ENCODE results near the gene DSCAML1. TPM values are rescaled to one million over a fixed set of nuclear protein-coding genes. Genes with fewer than 3 reads are reported as not detected.

Gene DSCAML1
- total RNA-seq, 1 experiment from 2014 or later = not detected

DNA sequence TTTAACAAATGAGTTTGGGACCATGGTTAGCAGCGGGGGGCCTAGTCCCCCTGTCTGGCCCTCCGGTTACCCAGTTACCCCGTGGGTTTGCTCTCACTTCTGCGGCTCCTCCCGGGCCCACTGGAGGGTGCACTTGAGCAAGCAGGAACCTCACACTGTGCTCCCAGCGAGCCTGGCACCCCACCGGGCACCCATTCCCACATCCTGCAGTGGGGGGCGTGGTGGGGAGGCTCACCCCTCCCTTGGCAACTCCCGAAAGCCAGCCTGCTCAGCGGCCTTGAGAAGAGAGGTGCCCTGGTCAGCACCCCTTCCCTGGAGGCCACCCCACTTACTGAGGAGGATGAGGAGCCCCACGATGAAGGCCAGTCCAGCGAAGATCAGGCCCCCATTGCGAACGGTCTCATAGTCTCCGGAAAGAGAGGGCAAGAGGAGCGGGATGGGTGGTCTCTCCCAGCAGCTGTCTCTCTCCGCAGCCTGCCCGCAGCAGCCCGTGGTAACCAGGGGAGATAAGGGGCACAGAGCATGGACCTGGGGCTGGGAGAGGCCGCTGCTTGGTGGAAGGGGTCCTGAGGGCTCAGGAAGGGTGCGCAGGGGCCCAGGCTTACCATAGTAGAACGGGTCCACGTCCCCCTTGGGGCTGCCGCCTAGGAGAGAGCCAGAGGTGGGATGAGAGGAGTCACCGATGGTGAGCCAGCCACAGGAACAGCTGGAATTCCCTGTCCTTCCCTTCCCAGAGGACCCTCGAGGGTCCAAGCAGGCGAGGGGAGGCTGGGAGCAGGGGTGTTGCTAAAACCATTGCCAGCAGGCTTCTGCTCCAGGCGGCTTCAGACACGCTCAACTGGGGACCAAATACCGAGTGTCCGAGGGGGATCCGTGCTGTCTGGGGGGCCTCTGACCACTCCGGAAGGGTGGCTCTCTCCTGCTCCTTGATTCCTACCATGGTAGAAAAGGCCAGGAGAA is 25.3 kb upstream of the DSCAML1 start:
- Histone ChIP-seq H3K9me2 (replicated peaks; ENCODE audit: low read length) (no peaks in the 10 kb centered on the region), H3K4me3 (ENCODE audit: low read length) (no peak overlapping the region), H3K79me2 (ENCODE audit: low read length) (no peaks in the 10 kb centered on the region), H3K36me3 (ENCODE audit: low read depth, low read length) (no peaks in the 10 kb centered on the region), H3K9me3 (ENCODE audit: low read length) (no peaks in the 10 kb centered on the region), H3K4me2 (ENCODE audit: low read length) (no peak overlapping the region), H3K4me1 (ENCODE audit: insufficient read depth, low read length) (peaks cover 7% of the 10 kb centered on the region), H3K27me3 (ENCODE audit: low read length) (peaks cover 55% of the 10 kb centered on the region), H2AFZ (ENCODE audit: low read length) (no peak overlapping the region), H3K9ac (ENCODE audit: low read length) (no peak overlapping the region), H3F3A (ENCODE audit: low read length, unreplicated experiment) (no peaks in the 10 kb centered on the region), H3K27ac (ENCODE audit: low read length) (no peak overlapping the region), H4K20me1 (ENCODE audit: low read length) (no peaks in the 10 kb centered on the region)
- no TSS peak for BruUV-seq (replicated peaks)
- ATAC-seq (no peak), DNase-seq (peak; percentile 36)
- ChIA-PET POLR2A (ENCODE audit: unreplicated experiment) (no interaction called here), CTCF (no interaction called here)
- TF ChIP-seq EZH2phosphoT487 (IDR thresholded peaks at IDR 0.05; ENCODE audit: borderline replicate concordance, low read length) (no peak), EZH2 (IDR thresholded peaks at IDR 0.05; ENCODE audit: low read length, unreplicated experiment) (no peak)
- TF ChIP-seq, protein P1, sequence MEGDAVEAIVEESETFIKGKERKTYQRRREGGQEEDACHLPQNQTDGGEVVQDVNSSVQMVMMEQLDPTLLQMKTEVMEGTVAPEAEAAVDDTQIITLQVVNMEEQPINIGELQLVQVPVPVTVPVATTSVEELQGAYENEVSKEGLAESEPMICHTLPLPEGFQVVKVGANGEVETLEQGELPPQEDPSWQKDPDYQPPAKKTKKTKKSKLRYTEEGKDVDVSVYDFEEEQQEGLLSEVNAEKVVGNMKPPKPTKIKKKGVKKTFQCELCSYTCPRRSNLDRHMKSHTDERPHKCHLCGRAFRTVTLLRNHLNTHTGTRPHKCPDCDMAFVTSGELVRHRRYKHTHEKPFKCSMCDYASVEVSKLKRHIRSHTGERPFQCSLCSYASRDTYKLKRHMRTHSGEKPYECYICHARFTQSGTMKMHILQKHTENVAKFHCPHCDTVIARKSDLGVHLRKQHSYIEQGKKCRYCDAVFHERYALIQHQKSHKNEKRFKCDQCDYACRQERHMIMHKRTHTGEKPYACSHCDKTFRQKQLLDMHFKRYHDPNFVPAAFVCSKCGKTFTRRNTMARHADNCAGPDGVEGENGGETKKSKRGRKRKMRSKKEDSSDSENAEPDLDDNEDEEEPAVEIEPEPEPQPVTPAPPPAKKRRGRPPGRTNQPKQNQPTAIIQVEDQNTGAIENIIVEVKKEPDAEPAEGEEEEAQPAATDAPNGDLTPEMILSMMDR (conservative IDR thresholded peaks at IDR 0.05; ENCODE audit: low read depth, low read length) = peak; percentile 78
- intact Hi-C loops (cut with micrococcal nuclease) = no loop called here

DNA sequence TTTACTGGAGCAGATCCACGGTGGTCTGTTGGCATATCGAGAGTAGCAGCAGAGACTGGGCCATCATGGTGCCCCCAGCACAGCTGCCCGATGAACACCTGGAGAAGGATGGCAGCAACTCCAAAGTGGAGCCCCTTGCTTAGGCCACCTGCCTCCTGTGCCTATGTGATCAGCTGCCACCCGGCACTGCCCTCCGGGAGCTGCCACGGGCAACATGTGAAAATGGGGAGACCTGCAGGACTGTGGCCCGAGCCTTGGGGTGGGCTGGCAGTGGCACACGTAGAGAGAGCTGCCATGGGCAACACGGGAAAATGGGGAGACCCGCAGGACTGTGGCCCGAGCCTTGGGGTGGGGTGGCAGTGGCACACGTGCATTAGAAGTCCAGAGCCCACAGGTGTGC is 24.4 kb upstream of the DSCAML1 start:
- ATAC-seq = no peak
- intact Hi-C loops (cut with micrococcal nuclease) = no loop called here
- H3K9ac ChIP-seq (ENCODE audit: low read length) = no peak overlapping the region
- H3K4me2 ChIP-seq (ENCODE audit: low read length) = no peak overlapping the region
- no peaks in the 10 kb centered on the region for H4K20me1 ChIP-seq (ENCODE audit: low read length)
- no peak overlapping the region for H3K27ac ChIP-seq (ENCODE audit: low read length)
- H3K79me2 ChIP-seq (ENCODE audit: low read length) = no peaks in the 10 kb centered on the region
- H2AFZ ChIP-seq (ENCODE audit: low read length) = no peak overlapping the region
- H3F3A ChIP-seq (ENCODE audit: low read length, unreplicated experiment) = no peaks in the 10 kb centered on the region
- TF ChIP-seq EZH2 (IDR thresholded peaks at IDR 0.05; ENCODE audit: low read length, unreplicated experiment) = no peak
- TF ChIP-seq EZH2phosphoT487 (IDR thresholded peaks at IDR 0.05; ENCODE audit: borderline replicate concordance, low read length) = no peak
- TF ChIP-seq, protein P1 (conservative IDR thresholded peaks at IDR 0.05; ENCODE audit: low read depth, low read length) = no peak
- no peaks in the 10 kb centered on the region for H3K9me3 ChIP-seq (ENCODE audit: low read length)
- H3K36me3 ChIP-seq (ENCODE audit: low read depth, low read length) = no peaks in the 10 kb centered on the region
- no peaks in the 10 kb centered on the region for H3K9me2 ChIP-seq (replicated peaks; ENCODE audit: low read length)
- H3K4me3 ChIP-seq (ENCODE audit: low read length) = no peak overlapping the region
- BruUV-seq (replicated peaks) = no TSS peak
- POLR2A ChIA-PET (ENCODE audit: unreplicated experiment) = no interaction called here
- no peak for DNase-seq
- peaks cover 9% of the 10 kb centered on the region for H3K4me1 ChIP-seq (ENCODE audit: insufficient read depth, low read length)
- CTCF ChIA-PET = no interaction called here
- H3K27me3 ChIP-seq (ENCODE audit: low read length) = peaks cover 50% of the 10 kb centered on the region

- TF ChIP-seq EZH2phosphoT487 (IDR thresholded peaks at IDR 0.05; ENCODE audit: borderline replicate concordance, low read length) (no peak), EZH2 (IDR thresholded peaks at IDR 0.05; ENCODE audit: low read length, unreplicated experiment) (no peak)
- TF ChIP-seq, protein P1 (conservative IDR thresholded peaks at IDR 0.05; ENCODE audit: low read depth, low read length) = no peak
- no peak for DNase-seq
- H3K36me3 ChIP-seq (ENCODE audit: low read depth, low read length) = no peaks in the 10 kb centered on the region
- CTCF ChIA-PET = no interaction called here
- no peaks in the 10 kb centered on the region for H3K79me2 ChIP-seq (ENCODE audit: low read length)
- peaks cover 14% of the 10 kb centered on the region for H3K4me1 ChIP-seq (ENCODE audit: insufficient read depth, low read length)
- H4K20me1 ChIP-seq (ENCODE audit: low read length) = no peaks in the 10 kb centered on the region
- H3F3A ChIP-seq (ENCODE audit: low read length, unreplicated experiment) = no peaks in the 10 kb centered on the region
- no peak for ATAC-seq
- BruUV-seq (replicated peaks) = no TSS peak
- no peaks in the 10 kb centered on the region for H3K9me2 ChIP-seq (replicated peaks; ENCODE audit: low read length)
- POLR2A ChIA-PET (ENCODE audit: unreplicated experiment) = no interaction called here
- H3K27ac ChIP-seq (ENCODE audit: low read length) = no peak overlapping the region
- H3K4me2 ChIP-seq (ENCODE audit: low read length) = no peak overlapping the region
- H3K27me3 ChIP-seq (ENCODE audit: low read length) = peaks cover 41% of the 10 kb centered on the region
- H3K9ac ChIP-seq (ENCODE audit: low read length) = no peak overlapping the region
- no peak overlapping the region for H3K4me3 ChIP-seq (ENCODE audit: low read length)
- no peaks in the 10 kb centered on the region for H3K9me3 ChIP-seq (ENCODE audit: low read length)
- intact Hi-C loops (cut with micrococcal nuclease) = no loop called here
- H2AFZ ChIP-seq (ENCODE audit: low read length) = no peak overlapping the region
These were observed 23.5 kb upstream of the DSCAML1 start for GRCh38 chr11:117820516-117820915.
